ENCODE data around the gene ABI1. TPM values are rescaled to one million over a fixed set of nuclear protein-coding genes. Genes with fewer than 3 reads are reported as not detected.
A peak's percentile ranks its signal among the peaks of the same experiment; 100 is the strongest.

The ABI1 gene
- total and polyA plus RNA-seq, 2 of the 13 experiments (the other 11 are each of a cell fraction or from before 2014, with no cell fraction given), result 20.9 to 22.9 TPM

DNA sequence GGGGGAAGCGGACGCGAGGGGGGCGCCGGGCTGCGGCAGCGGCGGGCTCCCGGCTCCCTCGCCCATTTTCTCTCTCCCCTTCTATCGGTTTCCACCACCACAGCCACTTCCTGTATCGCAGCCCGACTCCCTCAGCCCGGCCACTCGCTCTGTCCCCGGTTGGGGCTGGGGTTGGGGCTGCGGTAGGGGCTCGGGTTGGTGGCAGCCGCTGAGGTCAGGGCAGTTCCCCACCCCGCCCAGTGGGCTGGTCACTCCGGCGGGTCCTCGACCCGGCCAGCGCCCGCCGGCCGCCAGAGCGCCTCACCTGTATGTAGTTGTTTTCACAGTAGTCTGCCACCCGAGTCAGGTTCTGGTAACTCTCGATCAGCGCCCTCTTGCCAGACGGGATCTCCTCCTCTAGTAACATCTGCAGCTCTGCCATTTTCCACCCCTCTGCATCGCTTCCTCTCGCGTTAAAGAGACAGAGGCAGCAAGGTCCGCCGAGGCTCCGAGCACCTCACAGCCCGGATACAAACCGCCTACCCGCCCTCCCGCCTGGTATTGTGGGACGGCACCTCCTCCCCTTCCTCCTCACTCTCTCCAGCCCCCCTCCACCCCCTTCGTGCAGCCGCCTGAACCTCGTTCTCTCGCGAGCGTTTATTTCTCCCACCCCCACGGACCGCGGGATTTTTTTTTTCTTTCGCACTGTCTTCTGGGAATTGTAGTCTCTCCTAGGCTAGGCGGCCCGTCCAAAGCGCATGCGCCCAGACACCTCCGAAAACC lies at the start of gene ABI1 (continued):
- TF ChIP-seq ZNF883 (CRISPR knock-in tag; IDR thresholded peaks at IDR 0.05; ENCODE audit: not compliant biosample characterization) (peak; percentile 22), ZMYM2 (CRISPR knock-in tag; IDR thresholded peaks at IDR 0.05) (no peak), PHF5A (CRISPR knock-in tag; IDR thresholded peaks at IDR 0.05; ENCODE audit: low read depth, unreplicated experiment) (no peak), RELA (CRISPR knock-in tag; IDR thresholded peaks at IDR 0.05) (no peak), TGIF2 (CRISPR knock-in tag; IDR thresholded peaks at IDR 0.05) (0 out of 2 replicates have a peak, but pooled peaks have one; percentile 18), HINFP (CRISPR knock-in tag; IDR thresholded peaks at IDR 0.05; ENCODE audit: low read depth) (peak; percentile 97), MAFK (conservative IDR thresholded peaks at IDR 0.05 in 1 of 2, IDR thresholded peaks at IDR 0.05 in 1 of 2; ENCODE audit: low read length in 2 of 2) (no peak), ZNF318 (CRISPR knock-in tag; IDR thresholded peaks at IDR 0.05) (no peak), YY1 (IDR thresholded peaks at IDR 0.05; ENCODE audit: insufficient read depth, insufficient replicate concordance, low read depth, low read length) (peak; percentile 64), ZNF12 (CRISPR knock-in tag; IDR thresholded peaks at IDR 0.05) (0 out of 2 replicates have a peak, but pooled peaks have one; percentile 50), ERF (CRISPR knock-in tag; IDR thresholded peaks at IDR 0.05) (peak; percentile 54; the same call in 1 of the 2 replicates), ONECUT2 (CRISPR knock-in tag; IDR thresholded peaks at IDR 0.05) (no peak), MXD4 (CRISPR knock-in tag; IDR thresholded peaks at IDR 0.05) (no peak; the same call in 1 of the 2 replicates), ZNF720 (CRISPR knock-in tag; IDR thresholded peaks at IDR 0.05) (no peak), EZH2 (conservative IDR thresholded peaks at IDR 0.05; ENCODE audit: low read depth, low read length) (no peak), NR2F1 (CRISPR knock-in tag; IDR thresholded peaks at IDR 0.05) (no peak)
- TF ChIP-seq, protein P1, sequence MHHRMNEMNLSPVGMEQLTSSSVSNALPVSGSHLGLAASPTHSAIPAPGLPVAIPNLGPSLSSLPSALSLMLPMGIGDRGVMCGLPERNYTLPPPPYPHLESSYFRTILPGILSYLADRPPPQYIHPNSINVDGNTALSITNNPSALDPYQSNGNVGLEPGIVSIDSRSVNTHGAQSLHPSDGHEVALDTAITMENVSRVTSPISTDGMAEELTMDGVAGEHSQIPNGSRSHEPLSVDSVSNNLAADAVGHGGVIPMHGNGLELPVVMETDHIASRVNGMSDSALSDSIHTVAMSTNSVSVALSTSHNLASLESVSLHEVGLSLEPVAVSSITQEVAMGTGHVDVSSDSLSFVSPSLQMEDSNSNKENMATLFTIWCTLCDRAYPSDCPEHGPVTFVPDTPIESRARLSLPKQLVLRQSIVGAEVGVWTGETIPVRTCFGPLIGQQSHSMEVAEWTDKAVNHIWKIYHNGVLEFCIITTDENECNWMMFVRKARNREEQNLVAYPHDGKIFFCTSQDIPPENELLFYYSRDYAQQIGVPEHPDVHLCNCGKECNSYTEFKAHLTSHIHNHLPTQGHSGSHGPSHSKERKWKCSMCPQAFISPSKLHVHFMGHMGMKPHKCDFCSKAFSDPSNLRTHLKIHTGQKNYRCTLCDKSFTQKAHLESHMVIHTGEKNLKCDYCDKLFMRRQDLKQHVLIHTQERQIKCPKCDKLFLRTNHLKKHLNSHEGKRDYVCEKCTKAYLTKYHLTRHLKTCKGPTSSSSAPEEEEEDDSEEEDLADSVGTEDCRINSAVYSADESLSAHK (CRISPR knock-in tag; IDR thresholded peaks at IDR 0.05; ENCODE audit: borderline replicate concordance), result no peak
